GM12801 (cell line): Measurements from ENCODE around the gene ZDHHC6.

Experiments
- CTCF ChIP-seq: IDR thresholded peaks from one replicate; pipeline ENCODE4 v1.5.1; 2011; ENCODE audit warnings: control low read depth; ENCODE audit not compliant: insufficient read length; ENCODE audit errors: extremely low read depth

The ZDHHC6 gene

GRCh38 chr10:112385201-112385600 is 61.5 kb downstream of the ZDHHC6 start:
- no peak for TF ChIP-seq CTCF

GRCh38 chr10:112384141-112384540 is 62.6 kb downstream of the ZDHHC6 start:
- TF ChIP-seq CTCF = no peak

- TF ChIP-seq CTCF = no peak
Measured at GRCh38 chr10:112383325-112383724, 63.4 kb downstream of the ZDHHC6 start.

- no peak for TF ChIP-seq CTCF
Measured at GRCh38 chr10:112382515-112383235, 64.0 kb downstream of the ZDHHC6 start.
